GM06990 (cell line): Measurements from ENCODE around the gene KRTAP5-6.

Source experiments
- DNase-seq: peaks from one replicate; pipeline ENCODE4 v3.0.0-alpha.2; 2011; ENCODE audit not compliant: insufficient read length; ENCODE audit errors: extremely low read depth
- H3K27me3 ChIP-seq: replicated peaks from 2 replicates; pipeline ENCODE4 v1.6.0; 2011; ENCODE audit warnings: low read length; ENCODE audit not compliant: control insufficient read depth, insufficient read depth
- H3K36me3 ChIP-seq: 2 replicates; pipeline ENCODE4 v1.5.1; 2011; ENCODE audit warnings: low read length; ENCODE audit not compliant: control insufficient read depth, insufficient read depth
- H3K4me3 ChIP-seq: replicated peaks from 2 replicates; pipeline ENCODE4 v1.5.1; 2011; ENCODE audit warnings: low read depth, mild to moderate bottlenecking, control low read depth, low read length
- CTCF ChIP-seq: IDR thresholded peaks from 2 replicates; pipeline ENCODE4 v1.5.1; 2011; ENCODE audit warnings: low read length, control low read depth, mild to moderate bottlenecking, inconsistent platforms; ENCODE audit not compliant: insufficient read depth, poor library complexity, severe bottlenecking

KRTAP5-6 gene

GRCh38 chr11:1719781-1720180, 22.8 kb downstream of the KRTAP5-6 start:
- peaks cover 1% of the 10 kb centered on the region for H3K27me3 ChIP-seq
- TF ChIP-seq CTCF = no peak
- H3K4me3 ChIP-seq = no peak overlapping the region
- no peak for DNase-seq
- no peaks in the 10 kb centered on the region for H3K36me3 ChIP-seq

GRCh38 chr11:1727096-1727690, 30.2 kb downstream of the KRTAP5-6 start:
- Histone ChIP-seq H3K27me3 (peaks cover 1% of the 10 kb centered on the region; the same call in 1 of the 2 replicates), H3K4me3 (no peak overlapping the region), H3K36me3 (no peaks in the 10 kb centered on the region)
- no peak for DNase-seq
- no peak for TF ChIP-seq CTCF

GRCh38 chr11:1727861-1728260, 30.9 kb downstream of the KRTAP5-6 start:
- Histone ChIP-seq H3K27me3 (peaks cover 1% of the 10 kb centered on the region; the same call in 1 of the 2 replicates), H3K4me3 (no peak overlapping the region), H3K36me3 (no peaks in the 10 kb centered on the region)
- no peak for DNase-seq
- no peak for TF ChIP-seq CTCF

- Histone ChIP-seq H3K27me3 (peaks cover 1% of the 10 kb centered on the region; the same call in 1 of the 2 replicates), H3K36me3 (no peaks in the 10 kb centered on the region), H3K4me3 (no peak overlapping the region)
- no peak for DNase-seq
- TF ChIP-seq CTCF = no peak
These were observed 31.3 kb downstream of the KRTAP5-6 start for GRCh38 chr11:1728301-1728700.

GRCh38 chr11:1728931-1729691, 32.1 kb downstream of the KRTAP5-6 start:
- Histone ChIP-seq H3K4me3 (no peak overlapping the region), H3K36me3 (no peaks in the 10 kb centered on the region), H3K27me3 (peaks cover 1% of the 10 kb centered on the region; the same call in 1 of the 2 replicates)
- no peak for DNase-seq
- TF ChIP-seq CTCF = no peak
